Thoracic aorta (tissue), 2 donors: ENCODE data around the gene SLC8A1. TPM values are rescaled to one million over a fixed set of nuclear protein-coding genes. Genes with fewer than 3 reads are reported as not detected.

ENCODE experiments used
- ATAC-seq: fragments of 150-250 bp; one replicate; pipeline ENCODE4 v1.8.0; 2017; ENCODE audit warnings: low read depth; ENCODE audit not compliant: insufficient number of reproducible peaks, low FRiP score
- DNase-seq: peaks from one replicate; pipeline ENCODE4 v3.0.0-alpha.2; 2020; ENCODE audit warnings: low spot score
- H3K27ac ChIP-seq, 2 donors: fragments of 200-600 bp; sonication (generic); 1 replicate in 1 of 2; 2 replicates in 1 of 2; pipeline ENCODE4 v1.5.1; 2016; ENCODE audit warnings: mild to moderate bottlenecking in 2 of 2, moderate library complexity in 2 of 2
- H3K27me3 ChIP-seq: fragments of 200-600 bp; sonication (generic); replicated peaks from 2 replicates; pipeline ENCODE4 v1.6.0; 2016; ENCODE audit warnings: mild to moderate bottlenecking; ENCODE audit not compliant: insufficient read depth
- H3K36me3 ChIP-seq: fragments of 200-600 bp; sonication (generic); one replicate; pipeline ENCODE4 v1.5.1; 2016
- H3K4me1 ChIP-seq, 2 donors: fragments of 200-600 bp; sonication (generic); 1 replicate in 1 of 2; 2 replicates in 1 of 2; pipeline versions ENCODE4 v1.5.1 to v1.6.0; 2016; ENCODE audit warnings: low read depth in 2 of 2, mild to moderate bottlenecking in 1 of 2; ENCODE audit not compliant: control insufficient read depth in 1 of 2
- H3K4me3 ChIP-seq: fragments of 200-600 bp; sonication (generic); 2 replicates; pipeline ENCODE4 v1.5.1; 2016; ENCODE audit warnings: mild to moderate bottlenecking
- H3K9me3 ChIP-seq: fragments of 200-600 bp; sonication (generic); 2 replicates; pipeline ENCODE4 v1.5.1; 2016
- CTCF ChIP-seq: fragments of 200-600 bp; sonication (generic); IDR thresholded peaks from one replicate; pipeline ENCODE4 v1.5.1; 2019; ENCODE audit warnings: antibody characterized with exemption
- total RNA-seq, 2 donors: library from RNA; depleted of rRNA; stranded (reverse); fragments of >200 nt; gene quantifications; one replicate each; pipeline versions ENCODE4 v1.1.0 to v1.2.3, GENCODE V29; 2016

The SLC8A1 gene
- 10 to 100 TPM; 13.7 to 31.2 TPM for total RNA-seq

DNA sequence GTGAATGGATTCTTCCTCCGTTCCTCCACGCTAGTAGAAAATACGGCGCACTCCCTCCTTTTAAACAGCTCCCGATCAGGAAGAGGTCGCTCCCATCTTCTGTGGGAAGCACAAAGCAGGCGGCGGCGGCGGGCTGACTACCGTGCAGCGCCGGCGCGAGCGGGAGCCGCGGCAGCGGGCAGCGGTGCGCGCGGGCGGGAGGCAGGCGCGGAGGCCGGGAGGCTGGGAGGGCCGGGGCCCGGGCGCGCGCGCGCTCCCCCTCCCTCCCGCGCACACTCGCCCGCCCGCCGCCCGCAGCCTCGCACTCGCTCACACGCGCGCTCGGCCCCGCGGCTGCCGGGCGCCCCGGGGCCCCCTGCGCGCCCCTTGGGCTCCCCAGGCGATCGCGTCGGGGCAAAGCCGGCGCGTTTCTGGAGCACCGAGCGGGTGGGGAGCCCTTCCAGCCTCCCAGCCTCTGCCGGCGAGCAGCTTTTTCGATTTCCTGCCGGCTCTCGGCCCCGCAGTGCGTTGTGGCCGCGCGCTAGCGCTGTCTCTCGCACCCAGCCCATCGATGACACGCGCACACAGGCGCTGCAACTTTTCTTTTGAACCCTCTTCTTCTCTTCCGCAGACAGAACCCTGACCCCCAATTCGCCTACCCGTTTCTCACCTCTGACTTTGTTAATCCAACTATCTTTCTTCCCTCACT is at the start of gene SLC8A1:
TSS of gene SLC8A1 (minus strand) at position 173 of the 688 bp plus-strand sequence.
- Histone ChIP-seq H3K4me1 (peaks cover 3 to 23% of the 10 kb centered on the region in 2 donors), H3K27me3 (no peaks in the 10 kb centered on the region), H3K4me3 (peak within 1 kb of the TSS; percentile 85), H3K27ac (peak within 1 kb of the TSS; percentile 59 to 61), H3K36me3 (no peaks in the 10 kb centered on the region), H3K9me3 (no peaks in the 10 kb centered on the region)
- DNase-seq (no peak), ATAC-seq (no peak)
- TF ChIP-seq CTCF: no peak

DNA sequence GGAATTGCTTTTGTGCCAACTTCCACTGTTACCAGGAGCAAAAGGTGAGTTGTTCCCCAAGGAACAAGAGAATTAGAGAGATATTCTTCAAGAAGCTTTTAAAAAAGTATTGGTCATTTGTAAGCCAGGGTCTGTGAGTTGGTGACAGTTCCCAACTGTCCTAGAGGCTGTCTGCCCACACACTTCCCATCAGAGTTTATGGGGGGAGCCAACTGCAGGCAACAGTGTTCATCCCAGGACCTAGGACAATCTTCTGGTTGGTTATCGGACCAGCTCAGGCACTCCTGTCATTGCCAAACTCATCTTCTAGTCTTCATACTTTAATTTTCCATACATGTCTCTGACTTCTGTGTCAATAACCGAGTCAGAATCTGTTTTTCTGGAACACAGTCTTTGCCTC is 47.5 kb upstream of the SLC8A1 start:
- H3K27ac ChIP-seq: no peak overlapping the region
- ATAC-seq: no peak

GRCh38 chr2:40497251-40497859 is 45.5 kb upstream of the SLC8A1 start:
- Histone ChIP-seq H3K27me3 (no peaks in the 10 kb centered on the region), H3K9me3 (no peaks in the 10 kb centered on the region), H3K4me3 (no peak overlapping the region), H3K4me1 (no peaks in the 10 kb centered on the region), H3K27ac (no peak overlapping the region), H3K36me3 (no peaks in the 10 kb centered on the region)
- DNase-seq (no peak), ATAC-seq (no peak)
- no peak for TF ChIP-seq CTCF

More for the DNA sequence above, 47.5 kb upstream of the SLC8A1 start:
- no peak for TF ChIP-seq CTCF
- H3K27me3 ChIP-seq: no peaks in the 10 kb centered on the region
- H3K4me1 ChIP-seq: no peaks in the 10 kb centered on the region
- DNase-seq: no peak
- no peaks in the 10 kb centered on the region for H3K36me3 ChIP-seq
- H3K9me3 ChIP-seq: no peaks in the 10 kb centered on the region
- H3K4me3 ChIP-seq: no peak overlapping the region

DNA sequence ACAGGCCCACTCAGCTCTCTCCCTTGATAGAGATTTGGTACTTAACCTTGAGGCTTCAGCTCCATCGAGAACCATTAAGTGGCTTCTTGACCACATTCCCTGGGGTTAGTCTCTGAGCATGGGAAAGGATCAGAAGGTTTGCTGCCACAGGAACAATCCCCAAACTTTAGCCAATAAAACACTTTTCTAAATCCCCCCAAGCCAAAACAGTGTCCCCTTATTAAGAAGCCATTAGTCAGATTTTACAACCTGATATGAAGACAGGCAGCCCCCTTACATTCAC is 37.7 kb upstream of the SLC8A1 start:
- peak overlapping the region; percentile 42 for H3K4me3 ChIP-seq
- TF ChIP-seq CTCF: no peak
- H3K27me3 ChIP-seq: no peaks in the 10 kb centered on the region
- H3K4me1 ChIP-seq: peaks cover 0 to 12% of the 10 kb centered on the region in 2 donors
- H3K27ac ChIP-seq: no peak overlapping the region
- ATAC-seq (no peak), DNase-seq (no peak)
- H3K9me3 ChIP-seq: no peaks in the 10 kb centered on the region
- H3K36me3 ChIP-seq: no peaks in the 10 kb centered on the region

DNA sequence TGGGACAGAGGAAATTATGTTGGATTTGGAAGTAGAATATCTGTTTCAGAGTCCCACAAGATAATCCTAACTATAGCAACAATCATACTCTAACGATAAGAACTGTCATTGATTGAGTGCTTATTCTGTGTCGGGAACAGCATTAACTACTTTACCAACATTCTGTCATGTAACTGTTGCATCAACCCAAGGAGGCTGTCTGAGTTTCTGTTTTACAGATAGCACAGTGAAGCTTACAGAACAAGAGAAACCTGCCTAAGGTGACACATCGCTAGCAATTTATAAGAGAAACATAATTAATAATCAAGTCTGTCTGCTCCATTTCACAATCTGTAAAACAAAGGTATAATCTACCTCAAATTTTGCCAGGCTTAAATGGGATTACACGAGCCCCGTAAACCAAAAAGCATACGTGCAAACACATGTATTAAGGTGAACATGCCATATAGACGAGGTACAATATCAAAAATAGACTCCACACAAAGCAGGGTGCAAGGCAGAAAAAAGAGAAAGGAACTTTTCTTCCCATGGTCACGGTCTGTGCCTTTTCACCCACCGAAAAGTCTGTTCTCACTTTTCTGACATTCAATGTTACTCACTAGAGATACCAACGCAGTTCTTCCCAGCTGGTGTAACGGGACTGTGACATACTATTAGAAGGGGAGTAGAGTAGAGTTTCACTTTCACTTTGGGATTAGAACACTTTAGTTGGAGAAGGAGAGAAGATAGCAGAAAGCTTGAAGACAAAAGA is 37.2 kb upstream of the SLC8A1 start:
- Histone ChIP-seq H3K4me1 (peaks cover 0 to 12% of the 10 kb centered on the region in 2 donors), H3K4me3 (peak overlapping the region; percentile 42), H3K27me3 (no peaks in the 10 kb centered on the region), H3K9me3 (no peaks in the 10 kb centered on the region), H3K27ac (no peak overlapping the region), H3K36me3 (no peaks in the 10 kb centered on the region)
- no peak for TF ChIP-seq CTCF
- no peak for ATAC-seq
- DNase-seq: no peak
